Breast epithelium (tissue), 4 donors: ENCODE measurements around the gene FABP1. TPM values are rescaled to one million over a fixed set of nuclear protein-coding genes. Genes with fewer than 3 reads are reported as not detected.

Experiments
- DNase-seq, 2 donors: peaks; one replicate each; pipeline ENCODE4 v3.0.0-alpha.2; 2019; ENCODE audit warnings: low spot score in 2 of 2
- H3K27ac ChIP-seq, 2 donors: fragments of 200-600 bp; sonication (generic) in 1 of 2; one replicate each; pipeline ENCODE4 v1.5.1; 2016 to 2019; ENCODE audit warnings: mild to moderate bottlenecking in 1 of 2
- H3K27me3 ChIP-seq, 2 donors: fragments of 200-600 bp; sonication (generic) in 1 of 2; one replicate each; pipeline versions ENCODE4 v1.5.1 to v1.6.0; 2017 to 2019; ENCODE audit warnings: control low read depth in 1 of 2, mild to moderate bottlenecking in 1 of 2
- H3K36me3 ChIP-seq: fragments of 200-600 bp; one replicate; pipeline ENCODE4 v1.5.1; 2019
- H3K4me1 ChIP-seq, 2 donors: fragments of 200-600 bp; sonication (generic); one replicate each; pipeline ENCODE4 v1.5.1; 2016 to 2019; ENCODE audit warnings: control low read depth in 1 of 2
- H3K4me3 ChIP-seq, 3 donors: fragments of 200-600 bp; sonication (generic); 1 replicate in 2 of 3; 2 replicates in 1 of 3; pipeline ENCODE4 v1.5.1; 2016 to 2019; ENCODE audit warnings: mild to moderate bottlenecking in 3 of 3, moderate library complexity in 2 of 3
- H3K9me3 ChIP-seq, 2 donors: fragments of 200-600 bp; sonication (generic) in 1 of 2; one replicate each; pipeline ENCODE4 v1.5.1; 2016 to 2019; ENCODE audit warnings: control low read depth in 1 of 2
- POLR2A ChIP-seq: fragments of 450-650 bp; IDR thresholded peaks from one replicate; pipeline ENCODE4 v1.6.1; 2016; ENCODE audit warnings: antibody characterized with exemption, mild to moderate bottlenecking, moderate library complexity
- POLR2AphosphoS5 ChIP-seq, 3 donors: sonication (generic); formaldehyde crosslinking; IDR thresholded peaks; one replicate each; pipeline ENCODE4 v1.6.1; 2017; ENCODE audit warnings: antibody characterized with exemption in 3 of 3
- intact Hi-C: fragments of 100-400 bp; cut with DNase I; formaldehyde crosslinking; loops from one replicate; pipeline ENCODE4 v1.15.1; 2023; ENCODE audit warnings: low total_unique reads
- total RNA-seq, 3 donors: library from RNA; depleted of rRNA; stranded (reverse); fragments of >200 nt; gene quantifications; one replicate each; pipeline ENCODE4 v1.1.0, GENCODE V29; 2016
- TF ChIP-seq, protein P1 (sequence below), 3 donors: fragments of 450-650 bp; IDR thresholded peaks; one replicate each; pipeline ENCODE4 v1.5.1; 2016 to 2017; ENCODE audit warnings: antibody characterized with exemption in 3 of 3, mild to moderate bottlenecking in 3 of 3, moderate library complexity in 3 of 3

FABP1 gene
- total RNA-seq: 10 to 100 TPM in 1 of 3 donors, not detected in 2; 20.0 TPM

DNA sequence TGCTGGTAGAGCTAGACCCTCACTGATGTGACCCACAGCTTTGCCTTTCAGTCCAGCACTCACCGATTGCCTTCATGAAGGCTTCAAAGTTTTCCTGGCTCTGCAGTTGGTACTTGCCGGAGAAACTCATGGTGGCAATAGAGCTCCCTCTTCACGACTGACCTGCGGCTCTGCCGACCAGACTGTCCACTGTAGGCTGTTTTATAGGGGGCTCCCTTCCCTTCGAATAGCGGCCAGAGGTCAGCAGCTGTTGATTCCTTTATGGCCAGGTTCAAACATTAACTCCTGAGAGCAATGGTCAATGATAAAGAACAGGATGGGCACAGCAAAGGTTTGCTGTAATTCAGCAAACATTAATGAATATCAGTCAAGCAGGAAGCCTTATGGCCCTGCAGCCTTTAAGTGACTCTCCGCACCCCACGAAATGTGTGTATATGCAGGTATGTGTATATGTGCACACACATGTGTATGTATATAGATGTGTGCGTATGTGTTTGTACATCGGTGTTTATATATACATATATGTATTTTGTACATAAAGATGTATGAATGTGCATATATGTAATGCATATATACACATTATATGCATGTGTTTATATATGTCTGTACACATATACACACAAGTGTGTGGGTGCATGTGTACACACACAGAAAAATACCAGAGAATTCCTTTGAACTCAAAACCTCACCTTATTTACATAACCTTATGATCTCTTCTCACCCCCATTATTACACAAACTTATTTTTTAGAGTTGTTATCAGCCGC is at the start of gene FABP1:
TSS of gene FABP1 (minus strand) at position 175 of the 766 bp plus-strand sequence. CDS start at position 130, 45 bp downstream.
- Histone ChIP-seq H3K27ac (no peak within 1 kb of the TSS), H3K4me1 (no peaks in the 10 kb centered on the region)
- intact Hi-C loops: no loop called here

DNA sequence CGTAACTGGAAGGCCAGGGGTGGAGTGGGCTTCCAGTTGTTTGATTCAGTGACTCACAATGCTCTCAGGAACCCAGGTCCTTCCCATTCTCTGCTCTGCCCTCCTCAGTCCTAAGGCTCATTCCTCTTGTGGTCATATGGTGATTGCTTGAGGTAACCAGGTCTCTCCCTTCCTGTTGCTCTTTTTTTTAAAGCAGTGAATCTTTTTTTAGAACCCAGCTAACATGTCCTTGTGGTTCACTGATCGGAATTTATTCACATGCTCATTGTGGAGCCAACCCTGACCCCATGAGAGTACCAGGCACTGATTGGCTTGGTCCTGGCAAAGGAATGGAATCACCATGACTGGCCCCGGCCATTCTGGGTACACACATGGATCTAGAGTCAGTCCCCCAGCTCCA is 49.7 kb upstream of the FABP1 start:
- intact Hi-C loops: no loop called here
- DNase-seq: no peak
- H3K36me3 ChIP-seq: no peaks in the 10 kb centered on the region
- no peaks in the 10 kb centered on the region for H3K4me1 ChIP-seq
- no peak overlapping the region for H3K27ac ChIP-seq
- H3K27me3 ChIP-seq: no peaks in the 10 kb centered on the region
- H3K9me3 ChIP-seq: no peaks in the 10 kb centered on the region
- TF ChIP-seq POLR2AphosphoS5 (IDR thresholded peaks at IDR 0.05) (no peak), POLR2A (no peak)
- TF ChIP-seq, protein P1, sequence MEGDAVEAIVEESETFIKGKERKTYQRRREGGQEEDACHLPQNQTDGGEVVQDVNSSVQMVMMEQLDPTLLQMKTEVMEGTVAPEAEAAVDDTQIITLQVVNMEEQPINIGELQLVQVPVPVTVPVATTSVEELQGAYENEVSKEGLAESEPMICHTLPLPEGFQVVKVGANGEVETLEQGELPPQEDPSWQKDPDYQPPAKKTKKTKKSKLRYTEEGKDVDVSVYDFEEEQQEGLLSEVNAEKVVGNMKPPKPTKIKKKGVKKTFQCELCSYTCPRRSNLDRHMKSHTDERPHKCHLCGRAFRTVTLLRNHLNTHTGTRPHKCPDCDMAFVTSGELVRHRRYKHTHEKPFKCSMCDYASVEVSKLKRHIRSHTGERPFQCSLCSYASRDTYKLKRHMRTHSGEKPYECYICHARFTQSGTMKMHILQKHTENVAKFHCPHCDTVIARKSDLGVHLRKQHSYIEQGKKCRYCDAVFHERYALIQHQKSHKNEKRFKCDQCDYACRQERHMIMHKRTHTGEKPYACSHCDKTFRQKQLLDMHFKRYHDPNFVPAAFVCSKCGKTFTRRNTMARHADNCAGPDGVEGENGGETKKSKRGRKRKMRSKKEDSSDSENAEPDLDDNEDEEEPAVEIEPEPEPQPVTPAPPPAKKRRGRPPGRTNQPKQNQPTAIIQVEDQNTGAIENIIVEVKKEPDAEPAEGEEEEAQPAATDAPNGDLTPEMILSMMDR (IDR thresholded peaks at IDR 0.05): no peak
- H3K4me3 ChIP-seq: no peak overlapping the region

More for the DNA sequence above, at the start of gene FABP1:
- H3K4me3 ChIP-seq: no peak within 1 kb of the TSS
- no peaks in the 10 kb centered on the region for H3K9me3 ChIP-seq
- DNase-seq: no peak
- TF ChIP-seq POLR2A (no peak), POLR2AphosphoS5 (IDR thresholded peaks at IDR 0.05) (no peak)
- TF ChIP-seq, protein P1 (IDR thresholded peaks at IDR 0.05): no peak
- H3K36me3 ChIP-seq: no peaks in the 10 kb centered on the region
- no peaks in the 10 kb centered on the region for H3K27me3 ChIP-seq

DNA sequence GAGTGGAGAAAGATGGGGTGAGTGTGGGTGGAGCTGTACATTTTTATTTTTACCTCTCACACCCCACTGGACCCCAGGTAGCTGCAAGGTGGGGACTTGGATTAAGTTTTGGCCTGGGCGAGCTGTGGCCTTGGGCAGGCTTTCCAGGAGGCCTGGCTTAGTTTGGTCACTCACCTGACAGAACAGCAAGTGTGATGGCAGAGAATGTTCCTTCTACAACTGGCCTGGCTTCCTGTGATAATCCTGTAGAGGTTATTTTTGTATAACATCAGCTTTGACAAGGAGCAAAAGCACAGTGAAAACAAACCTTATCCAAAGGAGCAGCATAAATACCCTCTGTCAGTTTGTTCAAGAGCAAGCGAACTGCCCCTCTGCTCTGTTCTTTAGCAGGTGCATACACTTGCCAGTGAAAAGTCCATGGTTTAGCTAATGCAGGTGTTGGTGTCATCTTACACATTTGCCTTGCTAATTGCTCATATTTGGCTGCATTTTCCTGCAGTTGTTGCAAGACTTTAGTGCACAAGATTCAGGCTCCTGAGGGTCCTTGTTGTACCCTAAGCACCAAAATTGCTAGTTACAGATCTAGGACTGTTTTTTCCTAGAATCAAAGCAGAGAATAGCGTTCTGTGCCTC is 48.6 kb upstream of the FABP1 start:
- H3K4me1 ChIP-seq: no peaks in the 10 kb centered on the region
- DNase-seq: no peak
- no peaks in the 10 kb centered on the region for H3K36me3 ChIP-seq
- H3K27me3 ChIP-seq: no peaks in the 10 kb centered on the region
- TF ChIP-seq POLR2A: no peak
- TF ChIP-seq, protein P1 (IDR thresholded peaks at IDR 0.05): no peak
- TF ChIP-seq POLR2AphosphoS5 (IDR thresholded peaks at IDR 0.05): no peak
- intact Hi-C loops: no loop called here
- H3K4me3 ChIP-seq: no peak overlapping the region
- no peaks in the 10 kb centered on the region for H3K9me3 ChIP-seq
- H3K27ac ChIP-seq: no peak overlapping the region

DNA sequence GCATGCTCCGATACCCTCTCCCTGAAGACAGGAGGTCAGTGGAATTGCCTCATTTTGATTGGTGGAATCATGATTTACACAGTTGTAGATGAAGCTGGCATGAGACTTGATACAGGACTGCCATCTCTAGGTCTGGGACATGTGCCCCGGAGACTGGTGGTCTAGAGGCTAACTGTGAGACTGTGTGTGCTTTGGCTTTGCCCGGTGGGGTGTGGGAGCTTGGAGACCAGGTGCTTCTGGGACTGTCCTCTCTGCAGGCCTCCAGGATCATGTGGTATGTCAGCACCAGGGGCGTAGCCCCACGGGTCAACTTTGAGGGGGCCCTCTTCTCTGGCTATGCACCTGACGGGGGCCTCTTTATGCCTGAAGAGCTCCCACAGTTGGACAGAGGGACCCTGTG is 45.0 kb upstream of the FABP1 start:
- Histone ChIP-seq H3K4me1 (no peaks in the 10 kb centered on the region), H3K9me3 (peaks cover 0 to 4% of the 10 kb centered on the region in 2 donors), H3K4me3 (no peak overlapping the region), H3K36me3 (no peaks in the 10 kb centered on the region), H3K27ac (peak overlapping the region in 1 of 2 donors; percentile 29), H3K27me3 (no peaks in the 10 kb centered on the region)
- no peak for TF ChIP-seq POLR2AphosphoS5 (IDR thresholded peaks at IDR 0.05)
- TF ChIP-seq, protein P1 (IDR thresholded peaks at IDR 0.05): no peak
- no peak for TF ChIP-seq POLR2A
- no peak for DNase-seq
- intact Hi-C loops: no loop called here

DNA sequence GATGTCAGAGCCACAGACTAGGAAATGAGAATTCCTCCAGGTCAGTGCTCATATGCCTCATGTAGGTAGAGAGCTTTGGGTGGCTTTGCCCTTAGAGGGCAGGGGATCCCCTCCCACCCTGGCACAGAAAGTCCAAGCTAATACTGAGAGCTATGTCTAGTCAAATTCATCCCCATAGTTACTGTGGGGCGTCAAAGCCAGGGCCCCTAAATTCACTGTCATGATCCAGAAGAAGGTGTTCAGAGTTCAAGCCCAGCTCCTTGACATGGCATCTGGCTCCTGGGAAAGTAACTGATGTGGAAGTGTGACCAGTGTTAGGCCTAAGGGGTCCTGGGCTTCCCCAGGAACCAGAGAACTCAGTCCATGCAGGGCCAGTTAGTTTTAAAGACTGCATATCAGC is 44.1 kb upstream of the FABP1 start:
- intact Hi-C loops: no loop called here
- H3K27me3 ChIP-seq: no peaks in the 10 kb centered on the region
- no peak overlapping the region for H3K4me3 ChIP-seq
- peaks cover 0 to 6% of the 10 kb centered on the region in 2 donors for H3K9me3 ChIP-seq
- H3K4me1 ChIP-seq: no peaks in the 10 kb centered on the region
- no peak overlapping the region for H3K27ac ChIP-seq
- H3K36me3 ChIP-seq: no peaks in the 10 kb centered on the region
- DNase-seq: no peak
- TF ChIP-seq POLR2AphosphoS5 (IDR thresholded peaks at IDR 0.05) (no peak), POLR2A (no peak)
- TF ChIP-seq, protein P1 (IDR thresholded peaks at IDR 0.05): no peak
